Activated T-helper 1 cell treated with Interleukin-2 at 50 U/mL for 16 hours (primary cell): ENCODE measurements around the gene TM9SF4.
A peak's percentile ranks its signal among the peaks of the same experiment; 100 is the strongest.

Experiments used
- DNase-seq: peaks from one replicate; pipeline ENCODE4 v3.0.0-alpha.2; 2020; ENCODE audit warnings: low read depth

TM9SF4 gene

GRCh38 chr20:32109392-32110172 lies at the start of gene TM9SF4:
TSS of gene TM9SF4 (plus strand) at chr20:32109714. CDS start at chr20:32109741, 27 bp downstream.
- DNase-seq: peak; percentile 73

GRCh38 chr20:32062776-32063170 lies 46.7 kb upstream of the TM9SF4 start:
- no peak for DNase-seq

GRCh38 chr20:32063695-32064094 lies 45.8 kb upstream of the TM9SF4 start:
- no peak for DNase-seq

- no peak for DNase-seq
These were observed 44.8 kb upstream of the TM9SF4 start for GRCh38 chr20:32064667-32065066.

- DNase-seq: no peak
These were observed 42.2 kb upstream of the TM9SF4 start for GRCh38 chr20:32067234-32067821.

GRCh38 chr20:32068174-32068573 lies 41.3 kb upstream of the TM9SF4 start:
- no peak for DNase-seq

- DNase-seq: no peak
These were observed 39.8 kb upstream of the TM9SF4 start for GRCh38 chr20:32069711-32070110.

GRCh38 chr20:32070282-32070681 lies 39.2 kb upstream of the TM9SF4 start:
- DNase-seq: no peak

- no peak for DNase-seq
These were observed 38.8 kb upstream of the TM9SF4 start for GRCh38 chr20:32070690-32071213.

- no peak for DNase-seq
These were observed 37.9 kb upstream of the TM9SF4 start for GRCh38 chr20:32071395-32072167.

GRCh38 chr20:32072168-32072750 lies 37.3 kb upstream of the TM9SF4 start:
- DNase-seq: no peak

GRCh38 chr20:32075534-32075933 lies 34.0 kb upstream of the TM9SF4 start:
- DNase-seq: no peak

- DNase-seq: no peak
These were observed 32.3 kb upstream of the TM9SF4 start for GRCh38 chr20:32077190-32077589.

GRCh38 chr20:32078322-32078721 lies 31.2 kb upstream of the TM9SF4 start:
- no peak for DNase-seq

- DNase-seq: no peak
These were observed 30.7 kb upstream of the TM9SF4 start for GRCh38 chr20:32078791-32079190.

GRCh38 chr20:32079655-32080109 lies 29.8 kb upstream of the TM9SF4 start:
- DNase-seq: no peak

- no peak for DNase-seq
These were observed 28.7 kb upstream of the TM9SF4 start for GRCh38 chr20:32080783-32081182.

GRCh38 chr20:32083469-32083868 lies 26.0 kb upstream of the TM9SF4 start:
- DNase-seq: no peak

- no peak for DNase-seq
These were observed 22.4 kb upstream of the TM9SF4 start for GRCh38 chr20:32087070-32087469.

GRCh38 chr20:32088759-32089158 lies 20.8 kb upstream of the TM9SF4 start:
- no peak for DNase-seq

GRCh38 chr20:32089637-32090362 lies 19.7 kb upstream of the TM9SF4 start:
- no peak for DNase-seq
